Activated naive CD4-positive, alpha-beta T cell treated with anti-CD3 and anti-CD28 coated beads, Interleukin-2, amount 50 U/mL, for 24 hours (primary cell): ENCODE results near the gene TNIP2.

Experiments used
- H3K27ac Mint-ChIP-seq: one replicate; pipeline ENCODE4 v1.8.0; 2021; ENCODE audit warnings: mild to moderate bottlenecking, mixed read lengths
- H3K27me3 Mint-ChIP-seq: one replicate; pipeline ENCODE4 v1.8.0; 2021; ENCODE audit warnings: mixed read lengths
- H3K36me3 Mint-ChIP-seq: one replicate; pipeline ENCODE4 v1.8.0; 2021; ENCODE audit warnings: mixed read lengths
- H3K4me1 Mint-ChIP-seq: one replicate; pipeline ENCODE4 v1.8.0; 2021; ENCODE audit warnings: mixed read lengths
- H3K4me3 Mint-ChIP-seq: one replicate; pipeline ENCODE4 v1.8.0; 2021; ENCODE audit warnings: mild to moderate bottlenecking, mixed read lengths
- H3K9me3 Mint-ChIP-seq: one replicate; pipeline ENCODE4 v1.8.0; 2021; ENCODE audit warnings: mixed read lengths

Gene TNIP2

GRCh38 chr4:2762048-2762447 lies 5.9 kb upstream of the TNIP2 start:
- no peaks in the 10 kb centered on the region for H3K27me3 Mint-ChIP-seq
- no peaks in the 10 kb centered on the region for H3K9me3 Mint-ChIP-seq
- no peaks in the 10 kb centered on the region for H3K4me1 Mint-ChIP-seq
- H3K36me3 Mint-ChIP-seq: no peaks in the 10 kb centered on the region
- no peak overlapping the region for H3K27ac Mint-ChIP-seq
- H3K4me3 Mint-ChIP-seq: no peak overlapping the region

GRCh38 chr4:2761035-2761923 lies 5.1 kb upstream of the TNIP2 start:
- no peaks in the 10 kb centered on the region for H3K9me3 Mint-ChIP-seq
- no peaks in the 10 kb centered on the region for H3K27me3 Mint-ChIP-seq
- H3K27ac Mint-ChIP-seq: no peak overlapping the region
- no peaks in the 10 kb centered on the region for H3K36me3 Mint-ChIP-seq
- no peaks in the 10 kb centered on the region for H3K4me1 Mint-ChIP-seq
- H3K4me3 Mint-ChIP-seq: no peak overlapping the region

GRCh38 chr4:2757426-2757825 lies 1.3 kb upstream of the TNIP2 start:
- H3K4me1 Mint-ChIP-seq: peaks cover 19% of the 10 kb centered on the region
- no peaks in the 10 kb centered on the region for H3K36me3 Mint-ChIP-seq
- no peaks in the 10 kb centered on the region for H3K9me3 Mint-ChIP-seq
- H3K27ac Mint-ChIP-seq: peak overlapping the region; percentile 73
- no peaks in the 10 kb centered on the region for H3K27me3 Mint-ChIP-seq
- H3K4me3 Mint-ChIP-seq: peak overlapping the region; percentile 51

GRCh38 chr4:2756691-2757350 lies 685 bp upstream of the TNIP2 start:
- Mint-ChIP-seq H3K36me3 (no peaks in the 10 kb centered on the region), H3K4me1 (peaks cover 23% of the 10 kb centered on the region), H3K4me3 (peak overlapping the region; percentile 82), H3K9me3 (no peaks in the 10 kb centered on the region), H3K27me3 (no peaks in the 10 kb centered on the region), H3K27ac (peak overlapping the region; percentile 73)

- H3K4me3 Mint-ChIP-seq: peak overlapping the region; percentile 91
- H3K4me1 Mint-ChIP-seq: peaks cover 25% of the 10 kb centered on the region
- H3K9me3 Mint-ChIP-seq: no peaks in the 10 kb centered on the region
- H3K27me3 Mint-ChIP-seq: no peaks in the 10 kb centered on the region
- H3K36me3 Mint-ChIP-seq: no peaks in the 10 kb centered on the region
- H3K27ac Mint-ChIP-seq: peak overlapping the region; percentile 92
These were observed 1.0 kb downstream of the TNIP2 start for GRCh38 chr4:2754848-2755819.

GRCh38 chr4:2753436-2753835 lies 2.7 kb downstream of the TNIP2 start:
- peak overlapping the region; percentile 68 for H3K27ac Mint-ChIP-seq
- H3K9me3 Mint-ChIP-seq: no peaks in the 10 kb centered on the region
- no peaks in the 10 kb centered on the region for H3K36me3 Mint-ChIP-seq
- peak overlapping the region; percentile 57 for H3K4me3 Mint-ChIP-seq
- H3K4me1 Mint-ChIP-seq: peaks cover 33% of the 10 kb centered on the region
- H3K27me3 Mint-ChIP-seq: no peaks in the 10 kb centered on the region

GRCh38 chr4:2750719-2751605 lies 5.2 kb downstream of the TNIP2 start:
- Mint-ChIP-seq H3K27ac (no peak overlapping the region), H3K4me3 (no peak overlapping the region), H3K9me3 (no peaks in the 10 kb centered on the region), H3K4me1 (peaks cover 53% of the 10 kb centered on the region), H3K36me3 (peaks cover 10% of the 10 kb centered on the region), H3K27me3 (no peaks in the 10 kb centered on the region)

GRCh38 chr4:2746891-2747695 lies 9.0 kb downstream of the TNIP2 start:
- Mint-ChIP-seq H3K27me3 (no peaks in the 10 kb centered on the region), H3K27ac (peak overlapping the region; percentile 88), H3K36me3 (peaks cover 21% of the 10 kb centered on the region), H3K4me3 (peak overlapping the region; percentile 89), H3K9me3 (no peaks in the 10 kb centered on the region), H3K4me1 (peaks cover 48% of the 10 kb centered on the region)

GRCh38 chr4:2745981-2746806 lies 9.9 kb downstream of the TNIP2 start:
- H3K4me1 Mint-ChIP-seq: peaks cover 45% of the 10 kb centered on the region
- H3K36me3 Mint-ChIP-seq: peaks cover 21% of the 10 kb centered on the region
- H3K27me3 Mint-ChIP-seq: no peaks in the 10 kb centered on the region
- no peaks in the 10 kb centered on the region for H3K9me3 Mint-ChIP-seq
- peak overlapping the region; percentile 78 for H3K4me3 Mint-ChIP-seq
- H3K27ac Mint-ChIP-seq: peak overlapping the region; percentile 88

GRCh38 chr4:2745516-2745915 lies 10.6 kb downstream of the TNIP2 start:
- Mint-ChIP-seq H3K4me1 (peaks cover 45% of the 10 kb centered on the region), H3K27me3 (no peaks in the 10 kb centered on the region), H3K27ac (peak overlapping the region; percentile 88), H3K4me3 (peak overlapping the region; percentile 78), H3K9me3 (no peaks in the 10 kb centered on the region), H3K36me3 (peaks cover 21% of the 10 kb centered on the region)

- Mint-ChIP-seq H3K36me3 (peaks cover 21% of the 10 kb centered on the region), H3K4me1 (peaks cover 45% of the 10 kb centered on the region)
These were observed 11.4 kb downstream of the TNIP2 start for GRCh38 chr4:2744576-2745270.

GRCh38 chr4:2743518-2744445 lies 12.4 kb downstream of the TNIP2 start:
- peak overlapping the region; percentile 19 for H3K4me3 Mint-ChIP-seq
- H3K4me1 Mint-ChIP-seq: peaks cover 36% of the 10 kb centered on the region
- peak overlapping the region; percentile 76 for H3K27ac Mint-ChIP-seq

More at GRCh38 chr4:2744576-2745270, 11.4 kb downstream of the TNIP2 start:
- H3K27me3 Mint-ChIP-seq: no peaks in the 10 kb centered on the region
- peak overlapping the region; percentile 88 for H3K27ac Mint-ChIP-seq
- H3K4me3 Mint-ChIP-seq: peak overlapping the region; percentile 78
- no peaks in the 10 kb centered on the region for H3K9me3 Mint-ChIP-seq

More at GRCh38 chr4:2743518-2744445, 12.4 kb downstream of the TNIP2 start:
- H3K36me3 Mint-ChIP-seq: peaks cover 21% of the 10 kb centered on the region
- H3K9me3 Mint-ChIP-seq: no peaks in the 10 kb centered on the region
- H3K27me3 Mint-ChIP-seq: no peaks in the 10 kb centered on the region
